ENCODE results near the gene CAPZA1. TPM values are rescaled to one million over a fixed set of nuclear protein-coding genes. Genes with fewer than 3 reads are reported as not detected.

CAPZA1 gene
- total RNA-seq, 2 experiments from 2014 or later, result 254 to 303 TPM

DNA sequence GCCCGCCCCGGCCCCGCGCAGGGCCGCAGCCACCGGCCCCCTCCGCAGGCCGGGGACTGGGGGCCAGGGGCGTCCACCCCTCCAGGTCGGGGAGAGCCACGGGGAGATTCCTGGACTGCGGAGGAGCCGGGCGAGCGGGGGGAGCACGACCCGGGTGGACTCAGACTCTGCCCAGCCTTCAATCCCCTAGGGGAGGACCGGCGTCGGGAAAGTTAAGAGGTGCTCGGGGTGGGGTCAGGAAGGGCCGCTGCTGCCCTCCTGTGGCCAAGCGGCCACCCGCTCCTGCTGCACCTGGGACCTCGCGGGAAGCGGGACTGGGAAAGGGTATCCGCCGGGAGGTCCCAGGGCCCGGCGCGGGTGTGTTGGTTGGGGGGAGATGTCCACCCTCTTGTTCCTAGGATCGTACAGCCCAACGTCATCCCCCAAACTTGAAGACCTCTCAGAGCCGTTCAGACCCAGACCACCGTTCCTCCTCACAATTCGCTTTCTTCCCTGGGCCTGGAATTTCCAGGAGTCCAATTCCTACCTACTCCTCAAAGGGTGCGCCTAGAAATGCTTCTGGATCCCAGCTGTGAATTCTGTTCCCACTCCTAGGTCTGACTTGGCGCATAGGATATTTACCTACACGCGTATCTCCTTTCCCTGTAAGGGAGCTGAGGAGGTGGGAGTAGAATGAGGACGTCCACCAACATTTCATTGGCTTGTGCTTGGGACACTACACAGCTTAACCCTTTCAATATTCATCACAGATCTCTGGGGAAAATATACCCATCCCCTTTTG, 87.8 kb downstream of the CAPZA1 start:
- CTCF ChIA-PET, result interaction anchor here (0.6 to 3.4 kb wide), 9 partner anchors 8 to 325 kb away, joined by 3 to 15 read pairs (median 4); a partner anchor contains a TSS
- Mint-ChIP-seq H3K4me3 (peak overlapping the region; percentile 77), H3K9me3 (no peaks in the 10 kb centered on the region), H3K4me1 (peaks cover 42% of the 10 kb centered on the region), H3K27me3 (peaks cover 37% of the 10 kb centered on the region), H3K36me3 (ENCODE audit: low read depth) (peaks cover 3% of the 10 kb centered on the region), H3K27ac (peak overlapping the region; percentile 84)
- POLR2A ChIA-PET, result no interaction called here
- peak; percentile 65 for DNase-seq

DNA sequence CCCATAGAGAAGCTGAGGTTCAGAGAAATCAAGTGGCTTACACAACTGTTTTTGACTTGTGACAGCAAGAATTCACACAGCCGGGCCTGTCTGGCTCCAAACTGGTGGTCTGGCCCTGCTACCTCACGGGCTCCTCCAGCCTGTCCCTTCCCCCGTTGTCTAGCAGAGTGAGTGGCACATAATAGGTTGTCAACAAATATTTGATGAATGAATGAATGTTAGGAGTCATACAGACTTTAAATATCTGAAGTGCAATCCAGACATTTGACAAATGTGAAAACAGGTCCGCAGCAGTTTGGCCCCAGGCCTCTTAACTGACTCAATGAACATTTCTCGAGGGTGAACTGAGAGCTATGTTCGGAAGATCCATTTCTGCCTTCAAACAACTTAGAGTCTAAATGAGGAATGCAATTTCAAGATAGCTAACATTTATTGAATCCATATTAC, 88.4 kb downstream of the CAPZA1 start:
- H3K4me1 Mint-ChIP-seq, result peaks cover 39% of the 10 kb centered on the region
- peak overlapping the region; percentile 77 for H3K4me3 Mint-ChIP-seq
- no peaks in the 10 kb centered on the region for H3K9me3 Mint-ChIP-seq
- peaks cover 43% of the 10 kb centered on the region for H3K27me3 Mint-ChIP-seq
- H3K27ac Mint-ChIP-seq, result no peak overlapping the region
- DNase-seq, result no peak
- ChIA-PET CTCF (interaction anchor here (0.9 to 3.4 kb wide), 8 partner anchors 8 to 317 kb away, joined by 3 to 15 read pairs (median 4); a partner anchor contains a TSS), POLR2A (no interaction called here)
- H3K36me3 Mint-ChIP-seq (ENCODE audit: low read depth), result no peaks in the 10 kb centered on the region

DNA sequence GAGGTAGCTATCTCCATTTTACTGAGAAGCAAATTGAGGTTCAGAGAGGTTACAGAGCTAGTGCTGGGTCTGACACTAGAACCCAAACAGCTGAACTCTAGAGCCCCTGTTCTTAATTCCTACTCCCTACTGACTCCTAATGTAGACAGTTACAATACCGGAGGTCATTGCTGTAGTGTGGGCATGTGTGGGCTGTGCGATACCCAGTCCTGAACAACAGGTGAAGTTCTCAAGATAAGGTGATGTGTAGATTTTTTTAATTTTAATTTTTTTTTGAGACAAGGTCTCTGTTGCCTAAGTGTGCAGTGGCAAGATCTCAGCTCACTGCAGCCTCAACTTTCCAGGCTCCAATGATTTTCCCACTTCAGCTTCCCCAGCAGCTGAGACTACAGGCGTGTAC, 88.9 kb downstream of the CAPZA1 start:
- Mint-ChIP-seq H3K27me3 (peaks cover 48% of the 10 kb centered on the region), H3K4me3 (peak overlapping the region; percentile 77)
- POLR2A ChIA-PET, result no interaction called here

DNA sequence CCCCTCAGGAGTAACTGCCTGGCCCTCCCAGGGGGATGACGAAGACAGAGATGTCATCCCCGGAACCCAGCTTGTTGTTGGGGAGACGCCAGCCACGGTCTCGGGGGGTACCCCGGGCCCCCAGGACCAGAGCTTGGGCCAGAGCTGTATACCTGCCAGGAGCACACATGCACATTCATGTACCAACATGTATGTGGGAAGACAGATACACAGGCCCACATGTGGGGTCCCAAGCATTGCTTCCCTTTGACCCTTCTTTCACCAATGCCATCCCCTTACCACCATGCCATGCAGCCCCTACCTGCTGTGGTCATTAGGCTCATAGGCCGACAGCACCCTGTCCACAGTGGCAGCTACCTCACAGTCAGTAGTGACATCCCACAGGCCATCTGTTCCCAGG, 90.5 kb downstream of the CAPZA1 start:
- Mint-ChIP-seq H3K4me1 (peaks cover 31% of the 10 kb centered on the region), H3K27me3 (peaks cover 60% of the 10 kb centered on the region), H3K27ac (no peak overlapping the region), H3K9me3 (no peaks in the 10 kb centered on the region), H3K36me3 (ENCODE audit: low read depth) (no peaks in the 10 kb centered on the region), H3K4me3 (no peak overlapping the region)
- no peak for DNase-seq
- ChIA-PET CTCF (interaction anchor here (0.6 to 3.4 kb wide), 6 partner anchors 9 to 362 kb away, joined by 3 to 15 read pairs (median 4); partner anchors contain the start of gene LRIG2), POLR2A (no interaction called here)

More for the DNA sequence above, 88.9 kb downstream of the CAPZA1 start:
- H3K36me3 Mint-ChIP-seq (ENCODE audit: low read depth), result no peaks in the 10 kb centered on the region
- H3K4me1 Mint-ChIP-seq, result peaks cover 36% of the 10 kb centered on the region
- no peak overlapping the region for H3K27ac Mint-ChIP-seq
- DNase-seq, result no peak
- CTCF ChIA-PET, result interaction anchor here (0.9 to 3.4 kb wide), 8 partner anchors 9 to 317 kb away, joined by 3 to 15 read pairs (median 4); a partner anchor contains a TSS
- H3K9me3 Mint-ChIP-seq, result no peaks in the 10 kb centered on the region

DNA sequence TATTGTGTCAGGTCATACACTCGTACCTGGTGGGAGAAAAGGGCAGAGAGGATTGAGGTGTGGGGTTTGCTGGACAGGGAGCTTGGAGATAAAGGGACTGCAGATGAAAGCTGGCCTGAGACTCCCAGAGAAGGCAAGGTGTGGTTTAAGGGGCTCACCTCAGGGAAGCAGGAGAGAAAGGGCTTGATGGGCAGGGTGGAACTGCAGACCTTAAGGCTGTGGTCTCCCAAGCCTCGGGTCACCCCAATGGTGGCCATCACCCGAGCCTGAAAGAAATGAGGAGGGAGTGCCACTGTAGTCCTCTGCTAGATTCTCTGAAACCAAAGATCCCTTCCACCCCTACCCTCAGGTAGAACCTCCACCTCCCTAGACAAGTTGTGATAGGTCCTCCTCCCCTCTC, 91.0 kb downstream of the CAPZA1 start:
- peaks cover 60% of the 10 kb centered on the region for H3K27me3 Mint-ChIP-seq
- no peak for DNase-seq
- H3K4me3 Mint-ChIP-seq, result no peak overlapping the region
- H3K36me3 Mint-ChIP-seq (ENCODE audit: low read depth), result no peaks in the 10 kb centered on the region
- peaks cover 29% of the 10 kb centered on the region for H3K4me1 Mint-ChIP-seq
- H3K9me3 Mint-ChIP-seq, result no peaks in the 10 kb centered on the region
- H3K27ac Mint-ChIP-seq, result no peak overlapping the region
- POLR2A ChIA-PET, result no interaction called here
- CTCF ChIA-PET, result interaction anchor here (0.6 to 3.4 kb wide), 5 partner anchors 8 to 209 kb away, joined by 3 to 15 read pairs (median 3); a partner anchor contains a TSS

DNA sequence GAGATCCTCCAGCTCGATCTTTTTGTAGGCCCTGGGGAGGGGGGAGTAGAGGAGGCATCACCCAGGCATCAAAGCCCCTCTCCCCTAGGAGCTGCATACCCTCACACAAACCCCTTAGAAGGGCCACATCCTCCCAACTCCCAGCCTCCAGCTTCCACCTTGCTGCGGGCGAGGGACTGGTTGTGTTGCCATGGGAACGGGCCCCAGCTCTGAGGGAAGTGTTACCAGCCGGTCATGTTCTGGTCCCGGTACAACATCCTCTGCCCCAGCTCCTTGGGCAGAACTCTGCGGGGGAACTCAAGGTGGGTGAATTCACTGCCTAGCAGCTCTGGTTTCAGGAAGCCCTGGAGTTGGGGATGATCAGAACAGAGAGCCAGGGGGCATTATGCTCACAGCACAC, 91.4 kb downstream of the CAPZA1 start:
- Mint-ChIP-seq H3K4me1 (peaks cover 29% of the 10 kb centered on the region), H3K4me3 (no peak overlapping the region), H3K9me3 (no peaks in the 10 kb centered on the region), H3K36me3 (ENCODE audit: low read depth) (no peaks in the 10 kb centered on the region), H3K27me3 (peaks cover 60% of the 10 kb centered on the region), H3K27ac (no peak overlapping the region)
- POLR2A ChIA-PET, result no interaction called here
- CTCF ChIA-PET, result interaction anchor here (0.7 to 3.4 kb wide), 4 partner anchors 8 to 209 kb away, joined by 3 to 15 read pairs (median 4); a partner anchor contains a TSS
- no peak for DNase-seq

DNA sequence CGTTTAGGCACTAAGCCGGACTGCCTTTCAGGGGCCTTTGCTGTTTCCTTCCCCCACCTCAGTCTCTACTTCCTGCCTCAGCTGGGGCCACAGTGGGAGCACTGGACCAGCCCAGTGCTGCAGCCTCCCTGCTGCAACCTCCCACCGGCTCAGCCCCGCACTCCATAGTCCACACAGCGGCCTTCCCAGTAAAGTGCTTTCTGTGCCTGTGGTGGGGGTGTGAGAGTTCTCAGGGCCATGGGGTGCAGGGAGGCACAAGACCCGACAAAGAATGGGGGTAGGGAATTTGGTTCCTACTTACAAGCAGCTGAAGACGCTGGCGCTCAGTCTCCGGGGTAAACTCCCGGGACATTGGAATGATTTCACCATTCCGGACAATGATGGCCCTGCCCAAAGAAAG, 92.0 kb downstream of the CAPZA1 start:
- POLR2A ChIA-PET, result no interaction called here

DNA sequence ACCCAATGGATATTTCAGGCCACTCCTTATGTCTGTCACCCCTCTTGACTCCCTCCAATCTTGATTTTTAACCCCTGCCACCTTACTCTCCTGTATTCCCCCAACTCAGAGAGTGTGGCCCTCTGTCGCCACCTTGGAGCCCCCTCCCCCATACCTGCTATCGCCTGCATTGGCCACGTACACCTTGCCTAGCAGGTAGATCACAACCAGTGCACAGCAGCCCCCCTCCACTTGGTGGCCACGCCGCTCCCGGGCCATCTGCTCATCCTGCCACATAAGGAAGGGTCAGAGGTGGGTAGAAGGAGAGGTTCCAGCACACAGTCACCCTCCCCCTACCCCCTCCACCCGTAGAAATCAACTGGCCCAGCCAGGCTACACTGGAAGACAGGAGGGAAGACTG, 92.6 kb downstream of the CAPZA1 start:
- no peak for DNase-seq
- ChIA-PET POLR2A (no interaction called here), CTCF (interaction anchor here (1.0 to 3.8 kb wide), 2 partner anchors 321 to 366 kb away, joined by 3 to 16 read pairs; no protein-coding TSS in a partner anchor)
- Mint-ChIP-seq H3K27me3 (peaks cover 60% of the 10 kb centered on the region), H3K4me3 (no peak overlapping the region), H3K36me3 (ENCODE audit: low read depth) (no peaks in the 10 kb centered on the region), H3K4me1 (peaks cover 31% of the 10 kb centered on the region), H3K9me3 (no peaks in the 10 kb centered on the region), H3K27ac (no peak overlapping the region)

More for the DNA sequence above, 92.0 kb downstream of the CAPZA1 start:
- Mint-ChIP-seq H3K27me3 (peaks cover 60% of the 10 kb centered on the region), H3K4me1 (peaks cover 30% of the 10 kb centered on the region), H3K36me3 (ENCODE audit: low read depth) (no peaks in the 10 kb centered on the region), H3K9me3 (no peaks in the 10 kb centered on the region), H3K27ac (no peak overlapping the region), H3K4me3 (no peak overlapping the region)
- DNase-seq, result no peak
- CTCF ChIA-PET, result interaction anchor here (0.9 to 1.0 kb wide), 2 partner anchors 22 to 210 kb away, joined by 3 to 5 read pairs; no protein-coding TSS in a partner anchor

DNA sequence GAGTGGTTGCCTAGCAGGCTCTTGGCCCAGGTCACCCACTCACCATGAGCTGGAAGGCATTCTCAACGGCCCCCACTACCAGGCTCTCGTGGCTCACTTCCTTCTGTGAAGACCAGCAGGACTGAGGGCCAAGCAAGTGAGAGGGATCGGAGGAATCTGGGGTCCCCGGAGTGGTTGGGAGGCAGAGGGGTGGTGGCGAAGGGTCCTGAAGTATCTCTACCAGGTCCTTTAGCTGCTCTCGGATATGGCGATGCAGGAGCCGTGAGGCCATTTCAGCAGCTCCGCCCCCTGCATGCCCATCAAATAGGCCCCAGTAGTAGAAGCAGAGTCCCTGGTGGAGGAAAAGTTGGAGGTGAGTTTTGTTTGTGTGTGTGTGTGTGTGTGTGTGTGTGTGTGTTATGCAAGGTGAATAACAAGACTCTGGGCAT, 93.1 kb downstream of the CAPZA1 start:
- H3K9me3 Mint-ChIP-seq, result no peaks in the 10 kb centered on the region
- H3K27me3 Mint-ChIP-seq, result peaks cover 60% of the 10 kb centered on the region
- peaks cover 27% of the 10 kb centered on the region for H3K4me1 Mint-ChIP-seq
- ChIA-PET CTCF (interaction anchor here (0.6 to 3.8 kb wide), 3 partner anchors 39 to 366 kb away, joined by 3 to 16 read pairs (median 4); no protein-coding TSS in a partner anchor), POLR2A (no interaction called here)
- no peak overlapping the region for H3K27ac Mint-ChIP-seq
- H3K4me3 Mint-ChIP-seq, result no peak overlapping the region
- DNase-seq, result no peak
- no peaks in the 10 kb centered on the region for H3K36me3 Mint-ChIP-seq (ENCODE audit: low read depth)

DNA sequence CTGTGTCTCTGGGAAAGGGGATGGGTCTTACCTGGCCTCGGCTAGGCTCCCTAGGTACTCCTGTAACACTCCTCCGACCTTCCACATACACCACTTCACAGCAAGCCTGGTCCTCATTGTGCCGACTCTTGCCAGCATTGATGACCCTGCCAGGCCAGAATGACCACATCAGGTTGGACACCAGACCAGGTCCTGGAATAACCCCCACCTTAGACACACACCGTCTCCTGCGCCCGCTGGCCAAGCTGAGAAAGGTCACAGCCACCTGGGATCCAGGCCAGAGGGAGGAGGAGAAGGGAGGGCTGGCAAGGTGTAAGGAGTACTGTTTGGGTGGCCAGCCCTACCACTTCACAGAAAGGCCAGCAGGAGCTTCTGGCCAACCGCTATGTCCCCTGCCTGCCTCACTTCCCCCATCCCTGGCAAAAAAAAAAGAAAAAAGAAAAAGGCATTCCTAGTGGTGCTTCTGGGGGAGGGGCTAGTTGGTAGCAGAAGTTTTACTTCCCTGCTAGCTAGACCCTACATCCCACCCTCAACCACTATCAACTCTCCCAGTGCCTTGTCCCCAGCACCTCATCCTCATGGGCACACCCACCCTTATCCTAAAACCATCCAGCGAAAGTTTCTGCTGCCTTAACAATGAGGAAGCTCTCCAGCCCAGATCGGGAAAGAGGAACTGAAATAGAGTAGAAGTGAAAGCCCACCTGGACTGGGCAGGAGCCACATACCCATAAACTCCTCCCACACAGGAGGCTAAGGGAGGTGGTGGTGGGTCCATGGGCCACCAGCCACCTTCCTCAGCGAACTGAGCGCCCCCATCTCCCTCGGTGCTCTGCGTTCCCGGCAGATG, 94.1 kb downstream of the CAPZA1 start:
- H3K9me3 Mint-ChIP-seq, result no peaks in the 10 kb centered on the region
- H3K36me3 Mint-ChIP-seq (ENCODE audit: low read depth), result no peaks in the 10 kb centered on the region
- peak overlapping the region; percentile 15 for H3K4me3 Mint-ChIP-seq
- H3K27ac Mint-ChIP-seq, result no peak overlapping the region
- H3K4me1 Mint-ChIP-seq, result peaks cover 25% of the 10 kb centered on the region
- no peak for DNase-seq
- H3K27me3 Mint-ChIP-seq, result peaks cover 54% of the 10 kb centered on the region
- ChIA-PET POLR2A (no interaction called here), CTCF (interaction anchor here (1.3 to 4.7 kb wide), 5 partner anchors 9 to 359 kb away, joined by 4 to 34 read pairs (median 16); partner anchors contain the start of gene LRIG2)

DNA sequence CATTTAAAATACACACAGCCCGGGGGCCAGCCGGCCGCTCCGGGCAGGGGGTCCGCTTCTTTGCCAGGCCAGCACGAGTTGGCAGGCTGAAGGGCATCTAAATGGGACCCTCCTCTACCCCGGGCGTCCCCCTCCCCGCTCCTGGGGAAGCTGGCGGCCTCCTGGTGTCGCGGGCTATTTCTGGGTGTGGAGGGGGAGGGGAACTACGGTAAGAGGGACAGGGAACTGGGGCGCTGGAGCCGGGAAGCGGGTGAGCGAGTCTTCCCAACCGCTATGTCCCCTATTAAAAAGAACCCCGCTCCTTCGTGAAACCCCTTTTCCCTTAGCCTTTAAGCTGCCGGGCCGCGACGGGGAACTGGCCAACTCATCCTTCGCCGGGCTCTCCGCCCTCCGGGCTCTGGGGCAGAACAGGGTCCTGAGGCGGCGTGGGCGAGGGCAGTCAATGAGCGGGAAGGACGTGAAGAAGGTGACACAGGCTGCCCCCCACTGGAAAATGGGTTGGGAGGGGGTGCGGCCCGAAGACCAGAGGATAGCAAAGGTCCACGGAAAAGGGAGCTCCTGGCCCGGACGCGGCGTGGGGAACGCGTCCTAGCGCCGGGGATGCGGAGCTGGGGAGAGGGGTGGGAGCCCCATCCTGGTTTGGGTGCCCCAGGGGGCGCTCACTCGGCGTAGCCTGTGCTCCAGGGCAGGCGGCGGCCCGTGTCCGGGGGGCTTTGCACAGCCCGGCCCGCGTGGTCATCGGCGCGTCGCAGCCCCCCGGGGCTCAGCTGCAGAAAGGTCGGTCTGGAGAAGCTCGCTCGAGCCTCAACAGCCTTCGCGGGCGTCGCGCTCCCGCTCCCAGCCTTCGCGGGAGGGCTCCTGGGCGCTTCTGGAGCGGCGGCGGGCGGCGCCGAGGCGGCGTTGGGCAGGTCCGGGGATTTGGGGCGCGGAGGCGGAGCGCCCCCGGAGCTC, 95.0 kb downstream of the CAPZA1 start:
- Mint-ChIP-seq H3K9me3 (no peaks in the 10 kb centered on the region), H3K4me1 (peaks cover 25% of the 10 kb centered on the region), H3K36me3 (ENCODE audit: low read depth) (no peaks in the 10 kb centered on the region), H3K27me3 (peaks cover 47% of the 10 kb centered on the region), H3K27ac (no peak overlapping the region), H3K4me3 (peak overlapping the region; percentile 69)
- ChIA-PET POLR2A (no interaction called here), CTCF (interaction anchor here (0.6 to 6.0 kb wide), 13 partner anchors 9 to 1519 kb away, joined by 3 to 45 read pairs (median 4); partner anchors contain the start of genes LRIG2, MOV10 and ST7L)
- DNase-seq, result no peak
